Neural progenitor cell (in vitro differentiated cells): ENCODE data around the gene TMEM140. TPM values are rescaled to one million over a fixed set of nuclear protein-coding genes. Genes with fewer than 3 reads are reported as not detected.

ENCODE experiments used
- DNase-seq: peaks from one replicate; pipeline ENCODE4 v3.0.0-alpha.2; 2016; ENCODE audit warnings: low spot score
- H2AFZ ChIP-seq: fragments of 200-600 bp; sonication (generic); replicated peaks from 2 replicates; pipeline ENCODE4 v1.6.1; 2016; ENCODE audit warnings: antibody characterized with exemption
- H3F3A ChIP-seq: fragments of 200-600 bp; sonication (generic); 2 replicates; pipeline ENCODE4 v1.6.1; 2016; ENCODE audit warnings: antibody characterized with exemption, low read depth
- H3K27ac ChIP-seq: fragments of 200-600 bp; sonication (generic); 2 replicates; pipeline ENCODE4 v1.5.1; 2016; ENCODE audit warnings: mild to moderate bottlenecking
- H3K27me3 ChIP-seq: fragments of 200-600 bp; sonication (generic); 2 replicates; pipeline ENCODE4 v1.6.1; 2016; ENCODE audit warnings: mild to moderate bottlenecking, moderate library complexity
- H3K36me3 ChIP-seq: fragments of 200-600 bp; sonication (generic); 2 replicates; pipeline ENCODE4 v1.5.1; 2016
- H3K4me1 ChIP-seq: fragments of 200-600 bp; sonication (generic); 2 replicates; pipeline ENCODE4 v1.6.1; 2016; ENCODE audit warnings: mixed run types
- H3K4me2 ChIP-seq: fragments of 200-600 bp; sonication (generic); 2 replicates; pipeline ENCODE4 v1.6.1; 2016
- H3K4me3 ChIP-seq: fragments of 200-600 bp; sonication (generic); 2 replicates; pipeline ENCODE4 v1.5.1; 2016
- H3K79me2 ChIP-seq: fragments of 200-600 bp; sonication (generic); 2 replicates; pipeline ENCODE4 v1.6.1; 2016; ENCODE audit warnings: low read depth
- H3K9ac ChIP-seq: fragments of 200-600 bp; sonication (generic); 2 replicates; pipeline ENCODE4 v1.6.1; 2016
- H3K9me3 ChIP-seq: fragments of 200-600 bp; sonication (generic); 2 replicates; pipeline ENCODE4 v1.5.1; 2016; ENCODE audit warnings: low read depth
- H4K20me1 ChIP-seq: fragments of 200-600 bp; sonication (generic); 2 replicates; pipeline ENCODE4 v1.6.1; 2016; ENCODE audit warnings: low read depth
- H3K27ac Mint-ChIP-seq: 3 replicates; pipeline ENCODE4 v1.8.0; 2021; ENCODE audit warnings: mixed read lengths
- H3K27me3 Mint-ChIP-seq: 2 replicates; pipeline ENCODE4 v1.8.0; 2022; ENCODE audit warnings: low read depth, mild to moderate bottlenecking, inconsistent platforms, moderate library complexity, mixed read lengths; ENCODE audit not compliant: insufficient read depth
- H3K36me3 Mint-ChIP-seq: 3 replicates; pipeline ENCODE4 v1.8.0; 2021; ENCODE audit warnings: mixed read lengths
- H3K4me1 Mint-ChIP-seq: 3 replicates; pipeline ENCODE4 v1.8.0; 2021; ENCODE audit warnings: mixed read lengths
- H3K4me3 Mint-ChIP-seq: 3 replicates; pipeline ENCODE4 v1.8.0; 2021; ENCODE audit warnings: mild to moderate bottlenecking, moderate library complexity, mixed read lengths
- H3K9me3 Mint-ChIP-seq: 3 replicates; pipeline ENCODE4 v1.8.0; 2020; ENCODE audit warnings: mixed read lengths
- CTCF ChIP-seq: fragments of 200-600 bp; sonication (generic); IDR thresholded peaks from 2 replicates; pipeline ENCODE4 v1.5.1; 2017; ENCODE audit warnings: antibody characterized with exemption, mild to moderate bottlenecking
- EZH2 ChIP-seq: fragments of 200-600 bp; sonication (generic); IDR thresholded peaks from 2 replicates; pipeline ENCODE4 v1.6.1; 2017; ENCODE audit warnings: antibody characterized with exemption, mild to moderate bottlenecking, moderate library complexity
- EZH2phosphoT487 ChIP-seq: fragments of 200-600 bp; sonication (generic); IDR thresholded peaks from 2 replicates; pipeline ENCODE4 v1.6.1; 2017; ENCODE audit warnings: antibody characterized with exemption
- total RNA-seq: library from RNA; depleted of rRNA; stranded (reverse); fragments of >200 nt; gene quantifications from 2 replicates; pipeline ENCODE4 v1.2.3, GENCODE V29; 2015; ENCODE audit warnings: low replicate concordance

TMEM140 gene
- total RNA-seq, 1 donor from 2014 or later, result not detected

GRCh38 chr7:135184254-135184841 is 36.5 kb downstream of the TMEM140 start:
- Mint-ChIP-seq H3K4me1 (no peaks in the 10 kb centered on the region), H3K9me3 (peaks cover 22% of the 10 kb centered on the region), H3K27me3 (peaks cover 4% of the 10 kb centered on the region), H3K27ac (no peak overlapping the region), H3K36me3 (peaks cover 30% of the 10 kb centered on the region), H3K4me3 (no peak overlapping the region)
- Histone ChIP-seq H4K20me1 (no peaks in the 10 kb centered on the region), H3K4me2 (no peak overlapping the region), H3K4me1 (no peaks in the 10 kb centered on the region), H3K9ac (no peak overlapping the region), H3K79me2 (no peaks in the 10 kb centered on the region), H2AFZ (no peak overlapping the region), H3K9me3 (peaks cover 8% of the 10 kb centered on the region), H3K36me3 (no peaks in the 10 kb centered on the region), H3K4me3 (no peak overlapping the region), H3K27ac (no peak overlapping the region), H3K27me3 (no peaks in the 10 kb centered on the region), H3F3A (no peaks in the 10 kb centered on the region)
- no peak for DNase-seq
- no peak for TF ChIP-seq EZH2phosphoT487
- TF ChIP-seq EZH2, result no peak
- TF ChIP-seq CTCF, result no peak

GRCh38 chr7:135185471-135186260 is 37.8 kb downstream of the TMEM140 start:
- Histone ChIP-seq H3K27ac (no peak overlapping the region), H3K27me3 (no peaks in the 10 kb centered on the region), H3K4me1 (no peaks in the 10 kb centered on the region), H2AFZ (no peak overlapping the region), H3K9ac (no peak overlapping the region), H3K36me3 (no peaks in the 10 kb centered on the region), H3K4me2 (no peak overlapping the region), H3F3A (no peaks in the 10 kb centered on the region), H3K9me3 (peaks cover 7% of the 10 kb centered on the region), H3K4me3 (no peak overlapping the region), H4K20me1 (no peaks in the 10 kb centered on the region), H3K79me2 (no peaks in the 10 kb centered on the region)
- DNase-seq, result no peak
- Mint-ChIP-seq H3K4me3 (no peak overlapping the region), H3K27me3 (peaks cover 4% of the 10 kb centered on the region), H3K9me3 (peaks cover 16% of the 10 kb centered on the region), H3K36me3 (peaks cover 24% of the 10 kb centered on the region), H3K4me1 (no peaks in the 10 kb centered on the region), H3K27ac (no peak overlapping the region)
- TF ChIP-seq CTCF, result no peak
- TF ChIP-seq EZH2phosphoT487, result no peak
- TF ChIP-seq EZH2, result no peak

- Histone ChIP-seq H3K27me3 (no peaks in the 10 kb centered on the region), H3K4me3 (no peak overlapping the region), H3K27ac (no peak overlapping the region), H4K20me1 (no peaks in the 10 kb centered on the region), H3K9ac (no peak overlapping the region), H3F3A (no peaks in the 10 kb centered on the region), H2AFZ (no peak overlapping the region), H3K9me3 (peaks cover 1% of the 10 kb centered on the region), H3K79me2 (no peaks in the 10 kb centered on the region), H3K4me2 (no peak overlapping the region), H3K36me3 (no peaks in the 10 kb centered on the region), H3K4me1 (no peaks in the 10 kb centered on the region)
- no peak overlapping the region for H3K4me3 Mint-ChIP-seq
- H3K4me1 Mint-ChIP-seq, result no peaks in the 10 kb centered on the region
- peaks cover 23% of the 10 kb centered on the region for H3K36me3 Mint-ChIP-seq
- H3K27ac Mint-ChIP-seq, result no peak overlapping the region
- TF ChIP-seq EZH2 (no peak), EZH2phosphoT487 (no peak), CTCF (no peak)
- H3K27me3 Mint-ChIP-seq, result peaks cover 4% of the 10 kb centered on the region
- peaks cover 14% of the 10 kb centered on the region for H3K9me3 Mint-ChIP-seq
- DNase-seq, result no peak
These were observed 38.3 kb downstream of the TMEM140 start for GRCh38 chr7:135186261-135186540.
